ENCODE results near the gene CDKAL1. TPM values are rescaled to one million over a fixed set of nuclear protein-coding genes. Genes with fewer than 3 reads are reported as not detected.

Gene CDKAL1
- total RNA-seq, 1 donor from 2014 or later: 39.6 TPM

DNA sequence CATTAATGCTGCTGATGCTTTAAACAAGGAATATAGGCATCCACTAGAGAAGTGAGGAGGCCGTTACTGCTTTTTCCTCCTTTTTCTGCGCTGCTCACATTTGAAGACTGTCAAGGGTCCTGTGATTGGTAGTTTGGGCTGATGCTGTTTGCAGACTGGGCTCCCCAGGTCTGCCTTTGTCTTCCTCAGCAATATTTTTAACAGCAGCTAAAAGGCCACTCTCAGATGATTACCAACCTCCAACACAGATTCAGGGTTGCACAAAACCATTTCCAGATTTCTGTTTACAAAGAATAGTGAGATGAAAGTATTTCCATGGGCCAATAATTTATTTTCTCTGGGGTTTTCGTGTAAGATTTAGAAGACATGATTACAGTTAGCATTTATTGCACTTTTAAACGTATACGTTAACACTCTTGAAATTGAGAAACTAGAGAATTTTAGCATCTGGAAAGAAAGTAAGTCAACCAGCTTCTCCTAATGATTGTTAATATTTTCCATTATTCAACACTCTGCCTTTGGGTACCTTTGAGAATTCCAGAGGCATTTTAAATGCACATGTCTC lies 584.0 kb downstream of the CDKAL1 start:
- no peak overlapping the region for H3K4me2 ChIP-seq
- peaks cover 28% of the 10 kb centered on the region for H3K4me1 ChIP-seq
- no peak overlapping the region for H3K4me3 Mint-ChIP-seq
- no peak for DNase-seq (ENCODE audit: low spot score)
- peak overlapping the region; percentile 61 for H2AFZ ChIP-seq (replicated peaks)
- no peaks in the 10 kb centered on the region for H3K27me3 ChIP-seq
- no peaks in the 10 kb centered on the region for H4K20me1 ChIP-seq (ENCODE audit: low read depth)
- no peaks in the 10 kb centered on the region for H3K36me3 Mint-ChIP-seq
- H3K27me3 Mint-ChIP-seq (ENCODE audit: insufficient read depth, low read depth): no peaks in the 10 kb centered on the region
- peaks cover 13% of the 10 kb centered on the region for H3K4me1 Mint-ChIP-seq
- no peak overlapping the region for H3K9ac ChIP-seq
- no peak overlapping the region for H3K4me3 ChIP-seq
- H3K27ac Mint-ChIP-seq: peak overlapping the region; percentile 86
- H3K9me3 ChIP-seq (ENCODE audit: low read depth): no peaks in the 10 kb centered on the region
- no peaks in the 10 kb centered on the region for H3K9me3 Mint-ChIP-seq
- H3K27ac ChIP-seq: no peak overlapping the region
- peaks cover 3% of the 10 kb centered on the region for H3F3A ChIP-seq (ENCODE audit: low read depth)
- TF ChIP-seq EZH2phosphoT487 (IDR thresholded peaks at IDR 0.05) (no peak), EZH2 (IDR thresholded peaks at IDR 0.05) (no peak)
- TF ChIP-seq, protein P1, sequence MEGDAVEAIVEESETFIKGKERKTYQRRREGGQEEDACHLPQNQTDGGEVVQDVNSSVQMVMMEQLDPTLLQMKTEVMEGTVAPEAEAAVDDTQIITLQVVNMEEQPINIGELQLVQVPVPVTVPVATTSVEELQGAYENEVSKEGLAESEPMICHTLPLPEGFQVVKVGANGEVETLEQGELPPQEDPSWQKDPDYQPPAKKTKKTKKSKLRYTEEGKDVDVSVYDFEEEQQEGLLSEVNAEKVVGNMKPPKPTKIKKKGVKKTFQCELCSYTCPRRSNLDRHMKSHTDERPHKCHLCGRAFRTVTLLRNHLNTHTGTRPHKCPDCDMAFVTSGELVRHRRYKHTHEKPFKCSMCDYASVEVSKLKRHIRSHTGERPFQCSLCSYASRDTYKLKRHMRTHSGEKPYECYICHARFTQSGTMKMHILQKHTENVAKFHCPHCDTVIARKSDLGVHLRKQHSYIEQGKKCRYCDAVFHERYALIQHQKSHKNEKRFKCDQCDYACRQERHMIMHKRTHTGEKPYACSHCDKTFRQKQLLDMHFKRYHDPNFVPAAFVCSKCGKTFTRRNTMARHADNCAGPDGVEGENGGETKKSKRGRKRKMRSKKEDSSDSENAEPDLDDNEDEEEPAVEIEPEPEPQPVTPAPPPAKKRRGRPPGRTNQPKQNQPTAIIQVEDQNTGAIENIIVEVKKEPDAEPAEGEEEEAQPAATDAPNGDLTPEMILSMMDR (IDR thresholded peaks at IDR 0.05): no peak
- H3K79me2 ChIP-seq (ENCODE audit: low read depth): no peaks in the 10 kb centered on the region
- no peaks in the 10 kb centered on the region for H3K36me3 ChIP-seq

DNA sequence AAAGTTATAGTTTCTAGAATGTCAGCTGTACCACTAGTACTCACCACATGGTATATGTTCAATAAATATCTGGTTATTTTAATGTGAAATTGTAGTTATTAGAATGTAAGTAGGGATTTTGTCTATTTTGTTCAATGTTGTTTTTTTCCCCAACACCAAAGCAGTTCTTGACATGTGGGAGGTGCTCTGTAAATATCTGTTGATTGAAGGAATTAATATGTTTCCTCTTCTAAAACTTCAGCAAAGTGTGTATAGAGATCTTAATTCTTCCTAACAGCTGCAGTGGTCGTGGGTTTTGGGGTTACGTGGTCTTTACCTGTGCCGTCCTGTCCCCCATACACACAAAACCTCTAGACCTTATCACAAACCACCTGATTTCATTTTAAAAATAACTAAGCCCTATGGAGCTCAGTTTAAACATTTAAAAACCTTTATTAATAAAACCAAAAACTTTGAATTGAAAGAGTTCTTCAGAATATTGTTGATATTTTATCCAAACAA lies 587.4 kb downstream of the CDKAL1 start:
- H3K27me3 Mint-ChIP-seq (ENCODE audit: insufficient read depth, low read depth): no peaks in the 10 kb centered on the region
- Histone ChIP-seq H3K4me1 (peaks cover 20% of the 10 kb centered on the region), H3K9me3 (ENCODE audit: low read depth) (no peaks in the 10 kb centered on the region)

DNA sequence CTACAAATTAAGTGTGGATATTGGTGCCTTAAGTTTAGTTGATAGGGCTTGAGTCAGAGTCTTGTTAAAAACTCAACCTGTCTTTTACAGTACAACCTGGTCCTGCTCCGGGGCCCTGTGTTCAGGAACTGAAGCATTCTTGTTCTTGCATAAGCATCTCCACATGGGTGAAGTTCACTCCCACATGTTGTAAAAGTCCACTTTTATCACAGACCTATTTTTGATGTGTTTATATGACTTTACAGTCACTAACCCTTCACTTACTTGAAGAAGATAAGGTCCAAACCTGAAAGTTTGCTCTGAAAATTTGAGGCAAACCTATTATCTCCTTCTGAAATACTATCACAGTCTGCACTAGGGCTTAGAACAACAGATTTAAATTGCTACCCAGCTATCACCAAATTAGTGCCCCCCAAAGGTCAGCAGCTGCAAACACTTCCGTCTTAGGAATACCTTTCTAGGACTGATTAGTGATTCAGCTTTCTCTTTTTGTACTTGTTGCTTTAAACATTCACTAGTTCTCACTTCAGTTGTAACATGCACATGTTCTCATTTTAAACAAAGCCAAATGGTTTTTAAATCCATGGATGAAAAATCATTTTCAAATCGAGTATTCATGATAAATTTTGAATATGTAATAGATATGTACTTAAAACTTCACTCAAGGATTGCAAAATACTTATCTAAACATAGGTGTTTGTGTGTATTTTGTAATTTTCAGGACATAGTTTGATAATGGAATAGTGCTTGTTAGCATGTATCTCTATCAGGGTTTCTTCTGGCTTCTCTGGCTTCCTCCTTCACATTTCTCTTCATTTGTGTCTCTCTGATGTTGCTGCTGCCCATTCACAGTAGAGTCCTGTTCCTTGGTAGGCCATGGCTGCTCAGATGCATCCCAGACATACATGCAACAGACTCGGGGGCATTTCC lies 589.5 kb downstream of the CDKAL1 start:
- no peak overlapping the region for H2AFZ ChIP-seq (replicated peaks)
- peaks cover 3% of the 10 kb centered on the region for H3K4me1 Mint-ChIP-seq
- no peak for DNase-seq (ENCODE audit: low spot score)
- TF ChIP-seq, protein P1 (IDR thresholded peaks at IDR 0.05): peak; percentile 32
- TF ChIP-seq EZH2phosphoT487 (IDR thresholded peaks at IDR 0.05) (no peak), EZH2 (IDR thresholded peaks at IDR 0.05) (no peak)
- no peak overlapping the region for H3K4me3 Mint-ChIP-seq
- H3K27me3 ChIP-seq: no peaks in the 10 kb centered on the region
- no peak overlapping the region for H3K9ac ChIP-seq
- H3K4me1 ChIP-seq: peaks cover 8% of the 10 kb centered on the region
- H3K27ac ChIP-seq: no peak overlapping the region
- H3K4me2 ChIP-seq: no peak overlapping the region
- peaks cover 2% of the 10 kb centered on the region for H3K36me3 Mint-ChIP-seq
- H3K27me3 Mint-ChIP-seq (ENCODE audit: insufficient read depth, low read depth): no peaks in the 10 kb centered on the region
- no peaks in the 10 kb centered on the region for H3K79me2 ChIP-seq (ENCODE audit: low read depth)
- H3K9me3 Mint-ChIP-seq: no peaks in the 10 kb centered on the region
- no peak overlapping the region for H3K4me3 ChIP-seq
- H3K27ac Mint-ChIP-seq: peak overlapping the region; percentile 44
- no peaks in the 10 kb centered on the region for H3K36me3 ChIP-seq
- H4K20me1 ChIP-seq (ENCODE audit: low read depth): no peaks in the 10 kb centered on the region
- no peaks in the 10 kb centered on the region for H3F3A ChIP-seq (ENCODE audit: low read depth)
- H3K9me3 ChIP-seq (ENCODE audit: low read depth): no peaks in the 10 kb centered on the region

More for the DNA sequence above, 587.4 kb downstream of the CDKAL1 start:
- H3K36me3 Mint-ChIP-seq: peaks cover 2% of the 10 kb centered on the region
- H3K9me3 Mint-ChIP-seq: no peaks in the 10 kb centered on the region
- H2AFZ ChIP-seq (replicated peaks): no peak overlapping the region
- H3K27ac Mint-ChIP-seq: no peak overlapping the region
- H3F3A ChIP-seq (ENCODE audit: low read depth): no peaks in the 10 kb centered on the region
- H3K4me1 Mint-ChIP-seq: peaks cover 8% of the 10 kb centered on the region
- H3K36me3 ChIP-seq: no peaks in the 10 kb centered on the region
- TF ChIP-seq, protein P1 (IDR thresholded peaks at IDR 0.05): no peak
- TF ChIP-seq EZH2 (IDR thresholded peaks at IDR 0.05): no peak
- no peak for TF ChIP-seq EZH2phosphoT487 (IDR thresholded peaks at IDR 0.05)
- no peak for DNase-seq (ENCODE audit: low spot score)
- H3K4me2 ChIP-seq: no peak overlapping the region
- no peaks in the 10 kb centered on the region for H4K20me1 ChIP-seq (ENCODE audit: low read depth)
- H3K9ac ChIP-seq: no peak overlapping the region
- H3K27me3 ChIP-seq: no peaks in the 10 kb centered on the region
- no peak overlapping the region for H3K4me3 ChIP-seq
- H3K79me2 ChIP-seq (ENCODE audit: low read depth): no peaks in the 10 kb centered on the region
- no peak overlapping the region for H3K4me3 Mint-ChIP-seq
- no peak overlapping the region for H3K27ac ChIP-seq

All from neural progenitor cell (in vitro differentiated cells).